Measurements from ENCODE around the gene EIF5A2.

DNA sequence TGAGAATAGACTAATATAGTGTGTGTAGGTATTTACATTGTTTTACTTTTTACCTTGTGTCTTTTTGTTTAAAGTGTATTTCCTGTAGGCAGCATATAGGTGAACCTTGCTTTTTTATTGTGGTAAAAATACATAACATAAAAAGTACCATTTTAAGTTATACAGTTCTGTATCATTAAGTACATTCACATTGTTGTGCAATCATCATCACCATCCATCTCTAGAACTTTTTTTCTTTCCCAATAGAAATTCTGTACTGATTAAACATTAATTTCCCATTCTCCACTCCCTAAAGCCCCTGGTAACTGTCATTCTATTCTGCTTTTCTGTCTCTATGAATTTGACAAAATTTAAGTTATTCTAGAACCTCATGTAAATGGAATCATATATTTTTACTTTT, 48.2 kb upstream of the EIF5A2 start:
- TF ChIP-seq, protein P1, sequence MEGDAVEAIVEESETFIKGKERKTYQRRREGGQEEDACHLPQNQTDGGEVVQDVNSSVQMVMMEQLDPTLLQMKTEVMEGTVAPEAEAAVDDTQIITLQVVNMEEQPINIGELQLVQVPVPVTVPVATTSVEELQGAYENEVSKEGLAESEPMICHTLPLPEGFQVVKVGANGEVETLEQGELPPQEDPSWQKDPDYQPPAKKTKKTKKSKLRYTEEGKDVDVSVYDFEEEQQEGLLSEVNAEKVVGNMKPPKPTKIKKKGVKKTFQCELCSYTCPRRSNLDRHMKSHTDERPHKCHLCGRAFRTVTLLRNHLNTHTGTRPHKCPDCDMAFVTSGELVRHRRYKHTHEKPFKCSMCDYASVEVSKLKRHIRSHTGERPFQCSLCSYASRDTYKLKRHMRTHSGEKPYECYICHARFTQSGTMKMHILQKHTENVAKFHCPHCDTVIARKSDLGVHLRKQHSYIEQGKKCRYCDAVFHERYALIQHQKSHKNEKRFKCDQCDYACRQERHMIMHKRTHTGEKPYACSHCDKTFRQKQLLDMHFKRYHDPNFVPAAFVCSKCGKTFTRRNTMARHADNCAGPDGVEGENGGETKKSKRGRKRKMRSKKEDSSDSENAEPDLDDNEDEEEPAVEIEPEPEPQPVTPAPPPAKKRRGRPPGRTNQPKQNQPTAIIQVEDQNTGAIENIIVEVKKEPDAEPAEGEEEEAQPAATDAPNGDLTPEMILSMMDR (IDR thresholded peaks at IDR 0.05) = no peak
- no peak for TF ChIP-seq POLR2A (IDR thresholded peaks at IDR 0.05)
